NCI-H2107 (cell line): ENCODE data around the gene ATP2B2.
"Not testable (repeated sequence)": the region's sequence is repeated elsewhere in the genome, so short reads cannot be mapped to it uniquely, and the experiment has no call there.

Experiments
- DNase-seq: peaks from one replicate; lab custom pipeline; 2025; lab: John Stamatoyannopoulos, UW

The ATP2B2 gene

DNA sequence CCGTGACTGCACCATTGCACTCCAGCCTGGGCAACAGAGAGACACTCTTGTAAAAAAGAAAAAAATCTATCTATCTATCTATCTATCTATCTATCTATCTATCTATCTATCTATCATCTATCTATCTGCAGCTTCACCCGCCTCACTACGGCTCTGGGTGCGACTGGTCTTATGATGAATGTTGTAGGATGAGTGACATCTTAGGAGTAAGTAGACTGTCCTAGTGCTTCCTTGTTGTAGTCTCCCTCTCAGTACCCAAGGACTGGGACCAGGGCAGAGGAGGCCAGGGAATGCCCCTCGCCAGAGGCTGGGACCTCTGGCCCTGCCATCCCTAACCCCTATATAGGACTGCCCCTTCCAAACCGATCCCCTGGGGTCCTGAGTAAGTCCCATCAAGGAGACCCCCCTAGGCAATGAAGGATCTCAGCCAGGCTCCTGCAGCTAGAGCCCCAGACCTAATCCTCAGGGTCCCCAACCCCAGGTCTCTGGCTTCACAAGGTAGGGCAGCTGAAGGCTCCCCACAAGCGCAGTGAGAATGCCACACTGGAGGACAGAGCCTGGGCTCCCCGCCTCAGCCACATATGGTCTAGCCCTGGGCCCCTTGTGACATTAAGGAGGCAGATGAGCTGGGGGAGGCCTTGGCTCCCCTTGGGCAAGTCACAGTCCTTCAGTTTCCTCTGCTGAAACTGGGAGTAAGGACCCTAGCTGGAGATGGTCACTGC is 183.6 kb downstream of the ATP2B2 start:
- DNase-seq: no peak

DNA sequence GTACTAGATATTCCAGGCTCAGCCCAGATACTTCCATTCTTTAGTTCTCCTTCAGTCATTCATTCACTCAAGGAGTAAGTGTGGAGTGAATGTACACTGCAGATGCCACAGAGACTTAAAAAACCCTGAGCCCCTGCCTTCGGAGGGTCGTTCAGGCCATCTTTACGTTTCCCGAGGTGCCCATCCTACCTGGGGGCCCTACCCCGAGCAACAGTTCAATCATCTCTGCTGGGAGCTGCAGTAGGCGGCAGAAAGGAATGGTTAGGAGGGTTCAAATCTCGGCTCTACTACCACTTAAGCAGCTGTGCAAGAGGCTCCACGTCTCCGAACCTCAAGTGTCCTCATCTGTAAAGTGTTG is 185.1 kb downstream of the ATP2B2 start:
- no peak for DNase-seq

DNA sequence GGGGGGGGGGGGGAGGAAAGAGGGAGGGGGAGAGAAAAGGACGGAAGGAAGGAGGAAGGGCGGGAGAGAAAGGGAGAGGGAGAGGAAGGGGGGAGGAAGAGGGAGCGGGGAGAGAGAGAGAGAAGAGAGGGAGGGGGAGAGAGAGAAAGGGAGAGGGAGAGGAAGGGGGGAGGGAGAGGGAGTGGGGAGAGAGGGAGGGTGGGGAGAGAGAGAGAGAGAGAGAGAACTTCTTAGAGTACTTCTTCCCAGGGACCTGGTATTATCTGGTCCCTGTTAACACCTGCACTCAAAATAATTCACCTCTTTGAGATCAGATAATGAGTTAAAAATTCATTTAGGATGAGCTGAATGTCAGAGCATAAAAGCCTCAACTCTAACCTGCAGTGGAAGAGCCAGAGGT is 185.6 kb downstream of the ATP2B2 start:
- DNase-seq: no peak

DNA sequence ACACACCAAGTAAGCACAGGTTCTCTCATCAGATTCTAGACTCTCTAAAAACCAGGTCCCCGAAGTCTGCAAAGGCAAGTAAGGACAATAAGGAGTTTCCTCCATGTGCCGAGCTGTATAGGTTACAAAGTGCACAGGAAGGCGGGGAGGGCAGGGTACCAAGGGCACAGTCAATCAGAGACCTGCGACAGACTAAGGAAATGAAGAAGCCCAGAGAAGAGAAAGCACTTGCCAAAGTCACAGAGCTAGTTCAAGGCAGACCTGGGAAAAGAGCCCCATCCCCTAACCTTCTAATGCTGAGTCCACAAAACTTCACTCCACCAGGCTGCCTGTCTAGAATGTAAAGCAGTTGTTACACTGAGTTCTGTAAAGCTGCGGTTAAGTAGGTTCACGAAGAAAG is 186.1 kb downstream of the ATP2B2 start:
- DNase-seq: no peak

DNA sequence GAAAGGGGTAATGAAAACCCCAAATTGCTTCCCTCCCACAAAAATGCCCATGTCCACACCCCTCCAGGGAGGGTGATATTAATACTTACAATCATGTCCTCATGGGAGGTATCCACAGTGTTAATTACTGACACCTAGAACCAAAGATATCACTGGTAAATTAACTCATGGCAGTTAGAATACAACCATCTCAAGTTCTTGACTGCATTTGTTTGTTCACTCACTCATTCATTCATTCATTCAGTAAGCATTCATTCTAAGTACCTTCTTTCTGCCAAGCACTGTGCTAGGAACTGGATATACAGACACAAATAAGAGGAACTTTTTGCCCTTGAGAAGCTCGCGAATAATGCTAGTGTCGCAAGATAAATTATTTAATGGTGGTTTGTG is 187.4 kb downstream of the ATP2B2 start:
- no peak for DNase-seq

DNA sequence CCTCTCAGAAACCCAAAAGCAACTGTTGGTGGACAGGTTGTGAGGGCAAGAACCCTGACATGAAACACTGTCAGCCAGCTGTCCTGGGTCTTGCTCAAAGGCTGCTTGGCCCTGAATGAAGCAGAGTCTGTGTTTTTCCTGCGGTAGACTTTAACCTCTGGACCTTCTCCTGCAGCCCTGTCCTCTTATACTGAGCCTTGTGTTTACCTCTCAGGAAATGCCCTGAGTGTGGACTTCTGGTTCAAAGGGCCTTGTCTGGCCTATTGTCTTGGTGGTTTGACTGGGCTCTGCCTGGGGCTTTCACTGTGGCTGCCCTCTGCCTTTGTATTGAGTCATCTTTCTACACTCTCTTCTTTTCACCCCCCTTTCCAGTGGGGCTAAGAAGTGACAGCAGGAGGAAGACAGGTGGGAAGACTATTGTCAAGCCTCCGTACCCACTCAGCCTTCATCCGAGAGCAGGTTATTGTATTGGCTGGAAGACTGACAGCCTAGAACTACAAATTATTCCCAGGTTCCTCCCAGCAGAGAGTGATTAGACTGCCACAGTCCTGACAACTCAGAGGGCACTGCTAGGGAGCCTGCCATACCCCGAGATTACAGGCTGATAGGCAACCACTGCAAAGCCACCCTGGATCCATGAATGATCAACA is 187.9 kb downstream of the ATP2B2 start:
- DNase-seq: no peak

DNA sequence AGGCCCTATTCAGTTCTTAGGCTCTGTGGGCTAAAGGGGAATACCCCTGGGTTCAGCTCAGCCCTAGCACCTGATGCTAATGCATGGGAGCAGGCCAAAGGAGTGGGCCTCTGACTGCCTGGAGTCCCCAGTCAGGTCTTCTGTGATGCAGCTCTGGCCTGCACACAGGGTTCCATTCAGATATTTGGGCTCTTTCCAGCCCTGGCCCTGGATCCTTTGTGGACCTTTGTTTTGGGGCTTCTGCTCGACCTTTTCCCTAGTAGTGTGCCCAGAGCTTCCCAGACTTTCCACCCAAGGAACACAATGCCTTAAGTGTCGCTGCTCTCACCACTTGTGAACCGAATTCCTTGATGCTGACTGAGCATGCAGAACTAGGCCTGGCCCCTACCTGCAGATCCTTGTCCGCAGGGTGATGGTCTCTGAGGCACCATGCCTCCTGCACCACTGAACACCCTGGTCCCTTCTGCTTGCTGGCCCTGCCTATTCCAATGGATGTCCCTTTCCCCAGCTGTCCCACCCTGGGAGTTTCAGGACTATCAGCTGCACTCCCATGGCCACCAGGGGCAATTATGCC is 189.5 kb downstream of the ATP2B2 start:
- no peak for DNase-seq

DNA sequence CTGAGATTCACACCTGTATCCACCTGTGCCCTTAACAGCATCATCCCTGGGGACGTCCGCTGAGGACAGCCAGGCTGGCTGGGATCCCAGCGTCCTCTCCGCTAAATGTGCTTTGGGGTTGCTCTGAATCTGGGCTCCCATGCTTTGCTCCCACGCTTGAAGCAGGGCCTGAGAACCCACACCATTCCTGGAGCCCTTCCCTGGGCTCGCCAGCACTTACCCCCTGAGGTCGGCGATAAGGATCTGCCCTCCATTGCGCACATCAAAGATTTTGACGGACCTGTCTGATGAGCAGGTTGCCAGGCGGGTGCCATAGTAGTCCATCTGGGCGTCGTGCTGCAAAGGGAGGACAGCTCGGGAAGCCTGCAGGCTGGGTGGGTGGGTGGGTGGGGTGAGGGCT is 190.3 kb downstream of the ATP2B2 start:
- no peak for DNase-seq

DNA sequence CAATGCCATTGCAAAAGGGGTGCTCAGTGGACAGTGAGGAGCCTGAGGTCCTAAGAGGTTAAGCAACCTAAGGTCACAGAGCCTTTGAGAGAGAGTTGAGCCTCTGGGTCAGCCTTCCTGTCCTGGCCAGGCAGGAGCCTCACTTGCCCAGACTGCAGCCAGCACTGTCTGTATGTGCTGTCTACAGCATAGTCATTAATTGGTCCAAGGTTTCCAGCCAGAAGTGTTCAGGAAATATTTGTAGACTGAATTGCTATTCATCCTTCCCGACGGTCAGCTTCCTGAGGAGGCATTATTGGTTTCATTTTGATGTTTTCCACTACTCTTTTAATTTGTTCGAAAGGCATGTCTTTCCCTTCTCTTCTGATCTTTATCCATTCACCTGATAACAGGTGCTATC is 192.5 kb downstream of the ATP2B2 start:
- no peak for DNase-seq

DNA sequence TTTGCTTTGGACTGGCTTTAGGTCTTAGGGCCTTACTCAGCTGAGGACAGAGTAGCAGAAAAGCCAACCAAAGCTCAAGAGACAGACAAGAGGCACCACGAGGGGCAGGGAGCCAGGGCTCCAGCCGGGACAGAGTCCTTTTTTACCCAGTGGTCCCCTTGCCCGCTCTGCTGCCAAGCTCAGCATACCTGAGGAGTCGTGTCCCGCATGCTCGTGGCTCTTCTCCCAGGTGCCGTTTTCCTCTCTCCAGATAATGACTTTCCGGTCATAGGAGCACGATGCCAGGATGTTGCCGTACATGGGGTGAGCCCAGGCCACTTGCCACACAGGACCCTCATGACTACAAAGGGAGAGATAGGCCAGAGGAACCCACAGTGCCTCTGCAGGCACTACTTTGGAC is 193.0 kb downstream of the ATP2B2 start:
- DNase-seq: no peak

DNA sequence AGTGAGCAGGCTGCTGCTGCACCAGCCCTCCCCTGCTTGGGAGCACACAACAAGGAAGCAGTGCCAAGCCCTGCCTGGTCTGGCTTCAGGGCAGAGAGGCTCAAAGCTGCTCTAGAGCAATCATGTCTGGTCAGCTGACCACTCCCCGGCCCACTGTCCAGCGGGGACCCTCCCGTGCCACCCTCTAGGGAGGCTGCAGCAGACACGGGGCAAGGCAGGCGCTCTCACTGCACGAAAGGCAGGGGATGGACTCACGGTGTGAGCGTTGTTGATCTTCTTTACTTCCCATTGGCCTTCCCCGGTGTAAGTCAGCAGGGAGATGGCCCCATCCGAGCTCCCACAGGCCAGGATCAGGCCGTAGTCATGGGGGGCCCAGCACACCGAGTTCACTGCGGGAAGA is 193.7 kb downstream of the ATP2B2 start:
- DNase-seq: no peak

DNA sequence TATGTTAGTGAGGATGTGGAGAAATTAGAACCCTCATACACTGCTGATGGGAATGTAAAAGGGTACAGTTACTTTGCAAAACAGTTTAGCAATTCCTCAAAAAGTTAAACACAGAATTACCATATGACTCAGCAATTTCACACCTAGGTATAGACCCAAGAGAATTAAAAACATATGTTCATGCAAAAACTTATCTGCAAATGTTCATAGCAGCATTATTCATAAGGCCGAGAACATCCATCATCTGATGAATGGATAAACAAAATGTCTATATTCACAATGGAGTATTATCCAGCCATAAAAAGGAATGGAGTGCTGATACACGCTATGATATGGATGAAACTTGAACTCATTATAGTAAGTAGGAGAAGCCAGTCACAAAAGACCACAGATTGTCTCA is 194.8 kb downstream of the ATP2B2 start:
- DNase-seq: no peak

DNA sequence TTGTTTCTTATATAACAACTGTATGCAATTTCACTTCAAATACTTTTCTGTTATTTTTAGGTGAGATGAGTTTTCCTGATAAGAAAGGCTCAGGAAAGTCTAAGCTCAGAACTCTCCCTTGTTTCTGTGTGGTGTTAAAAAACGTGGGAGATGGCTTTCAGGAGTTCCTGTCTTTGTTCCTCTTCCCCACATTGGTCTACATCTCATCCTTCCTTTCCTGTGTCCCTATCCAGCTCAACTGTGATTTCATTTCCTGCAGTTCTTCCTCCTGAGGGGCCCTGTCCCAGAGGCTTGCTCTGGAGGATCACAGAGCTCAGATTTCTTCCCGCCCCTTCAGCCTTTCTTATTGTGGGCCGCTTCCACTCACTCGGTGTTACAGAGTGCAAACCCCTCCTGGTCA is 195.7 kb downstream of the ATP2B2 start:
- no peak for DNase-seq

DNA sequence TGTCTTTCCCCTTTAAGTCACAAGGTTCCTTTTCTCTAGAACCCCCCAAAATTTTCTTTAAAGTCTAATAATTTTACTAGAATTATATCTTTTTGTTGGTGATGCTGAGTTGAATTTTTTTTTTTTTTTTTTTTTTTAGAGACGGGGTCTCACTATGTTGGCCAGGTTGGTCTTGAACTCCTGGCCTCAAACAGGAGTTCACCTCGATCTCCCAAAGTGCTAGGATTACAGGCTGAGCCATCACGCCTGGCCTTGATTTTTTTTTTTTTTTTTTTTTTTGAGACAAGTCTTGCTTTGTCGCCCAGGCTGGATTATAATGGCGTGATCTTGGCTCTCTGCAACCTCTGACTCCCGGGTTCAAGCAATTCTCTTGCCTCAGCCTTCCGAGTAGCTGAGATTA is 196.7 kb downstream of the ATP2B2 start:
- no peak for DNase-seq

DNA sequence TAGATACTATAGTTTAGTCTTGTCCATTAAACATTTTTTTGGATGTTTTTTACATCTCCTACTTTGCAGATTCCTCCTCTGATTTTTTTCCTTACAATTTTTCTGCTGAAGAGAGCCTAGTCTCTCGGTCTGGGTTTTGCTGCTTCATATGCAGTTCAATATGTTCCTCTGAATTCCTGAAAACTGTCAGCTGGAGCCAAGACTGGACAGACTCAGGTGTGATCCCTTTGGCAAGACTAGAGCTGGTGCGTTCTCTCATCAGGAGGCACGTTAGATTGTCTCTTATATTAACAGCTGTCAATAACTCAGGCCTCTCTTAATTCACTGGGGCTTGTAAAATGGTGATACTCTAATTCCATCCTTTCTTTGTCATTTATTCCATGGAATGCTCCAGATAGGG is 199.2 kb downstream of the ATP2B2 start:
- DNase-seq: no peak

DNA sequence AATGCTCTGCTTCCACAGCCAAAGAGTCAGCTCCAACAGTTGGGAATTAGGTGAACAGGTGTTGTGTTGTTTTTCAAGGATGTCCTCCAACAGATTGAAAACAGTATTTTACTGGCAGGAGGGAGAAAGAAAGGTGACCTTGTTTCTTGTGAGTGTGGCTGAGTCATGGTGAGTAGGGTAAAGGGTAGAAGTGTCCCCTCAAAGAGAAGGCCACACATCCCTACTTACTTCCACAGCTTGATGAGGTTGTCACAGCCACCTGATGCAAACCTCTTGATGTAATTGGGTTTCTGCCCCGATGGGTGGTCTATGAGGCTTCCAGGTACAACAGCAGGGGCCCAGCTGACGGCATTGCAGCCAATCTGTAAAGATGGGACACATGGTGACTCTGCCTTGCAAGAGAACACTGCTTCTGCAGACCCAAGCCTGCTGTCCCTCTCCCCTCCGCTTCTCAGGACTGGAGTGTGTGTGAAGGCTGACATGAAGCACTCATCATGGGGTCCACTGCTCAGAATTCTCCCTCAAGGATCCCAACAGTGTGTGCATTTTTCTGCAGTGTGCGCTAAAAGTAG is 200.0 kb downstream of the ATP2B2 start:
- no peak for DNase-seq

DNA sequence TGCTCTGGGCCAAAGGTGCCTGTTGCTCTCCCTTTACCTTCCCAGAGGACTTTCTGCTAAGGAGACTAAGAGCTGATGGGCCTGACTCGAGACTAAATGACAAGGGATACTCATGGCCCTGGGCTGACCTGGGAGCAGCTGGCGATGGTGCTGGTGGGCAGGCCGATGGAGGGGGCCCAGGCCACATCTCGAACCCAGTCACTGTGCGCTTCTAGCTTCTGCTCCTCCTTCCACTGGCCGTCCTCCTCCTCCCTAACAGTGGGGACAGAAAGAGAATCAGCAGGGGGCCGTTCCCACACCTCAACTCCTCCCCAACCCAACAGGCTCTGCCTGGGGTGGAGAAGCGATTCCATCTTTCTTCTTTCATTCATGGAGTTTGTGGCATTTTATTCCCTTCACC is 200.5 kb downstream of the ATP2B2 start:
- no peak for DNase-seq

DNA sequence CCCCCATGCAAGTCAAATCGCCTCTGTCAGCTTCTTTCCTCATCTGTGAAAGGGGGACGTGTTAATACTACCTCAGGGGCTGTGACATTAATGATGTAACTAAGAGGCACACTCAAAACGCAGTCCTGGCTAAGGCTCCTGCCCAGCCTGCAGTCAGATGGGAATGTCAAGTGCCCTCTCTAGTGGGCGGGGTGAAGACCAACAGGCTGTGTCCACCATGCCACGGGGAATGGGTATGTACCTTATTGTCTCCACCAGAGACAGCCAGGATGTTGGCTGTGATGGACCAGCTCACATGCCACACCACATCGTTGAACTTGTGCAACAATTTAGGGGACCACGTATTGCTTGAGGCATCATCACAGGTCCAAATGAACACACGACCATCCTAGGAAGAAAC is 201.6 kb downstream of the ATP2B2 start:
- DNase-seq: no peak

DNA sequence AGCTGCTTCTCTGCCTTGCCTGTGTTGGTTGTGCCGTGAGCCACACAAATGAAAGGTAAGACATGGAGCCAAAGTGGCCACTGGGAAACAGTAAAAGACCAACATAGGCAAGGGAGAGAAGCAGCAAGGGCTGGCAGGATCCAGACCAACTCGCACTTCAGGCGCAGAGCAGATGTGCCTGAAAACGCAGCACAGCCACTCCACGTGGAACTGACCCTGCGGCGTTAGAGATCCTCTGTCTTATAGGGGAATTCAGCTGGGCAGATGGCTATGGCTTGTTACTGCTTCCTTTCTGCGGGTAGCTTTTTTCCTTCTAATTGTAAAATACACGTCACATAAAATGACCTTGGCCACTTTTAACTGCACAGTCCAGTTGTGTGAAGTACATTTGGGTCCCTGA is 202.3 kb downstream of the ATP2B2 start:
- no peak for DNase-seq

DNA sequence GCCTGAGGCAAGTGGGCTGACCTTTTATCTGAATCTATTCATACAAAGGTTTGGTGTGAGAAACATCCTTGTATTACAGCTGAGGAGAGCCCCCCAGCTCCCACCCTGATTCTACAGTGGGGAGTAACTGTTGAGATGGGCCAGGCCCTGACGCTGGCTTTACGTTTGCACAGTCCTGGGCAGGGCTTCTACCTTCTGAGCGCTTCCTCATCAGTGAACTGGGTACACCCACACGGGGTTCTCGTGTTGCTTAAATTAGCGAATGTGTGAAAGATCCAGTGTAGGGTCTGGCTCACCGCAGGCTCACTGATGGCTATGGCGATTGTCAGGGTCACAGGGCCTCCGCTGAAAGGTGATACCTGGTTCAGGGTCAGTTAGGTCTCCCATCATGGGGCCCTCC is 205.3 kb downstream of the ATP2B2 start:
- DNase-seq: no peak

DNA sequence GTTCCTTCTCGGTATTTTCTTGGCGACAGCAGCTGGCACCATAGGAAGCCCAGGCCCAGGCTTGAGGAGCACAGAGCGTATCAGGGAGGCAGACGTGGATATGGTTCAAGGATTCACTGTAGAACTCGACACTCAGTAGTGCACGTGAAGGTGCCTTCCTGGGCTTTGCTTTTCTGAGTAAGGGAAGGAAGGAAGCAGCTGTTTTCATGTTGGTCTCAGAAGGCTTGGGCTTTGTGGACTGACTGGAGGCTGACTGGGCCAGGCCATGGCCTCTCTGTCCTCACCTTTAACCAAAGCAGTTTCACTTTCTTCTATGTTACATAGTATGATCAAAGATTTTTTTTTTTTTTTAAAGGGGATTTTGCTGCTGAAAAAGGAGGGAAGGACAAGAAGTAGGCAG is 205.7 kb downstream of the ATP2B2 start:
- no peak for DNase-seq

DNA sequence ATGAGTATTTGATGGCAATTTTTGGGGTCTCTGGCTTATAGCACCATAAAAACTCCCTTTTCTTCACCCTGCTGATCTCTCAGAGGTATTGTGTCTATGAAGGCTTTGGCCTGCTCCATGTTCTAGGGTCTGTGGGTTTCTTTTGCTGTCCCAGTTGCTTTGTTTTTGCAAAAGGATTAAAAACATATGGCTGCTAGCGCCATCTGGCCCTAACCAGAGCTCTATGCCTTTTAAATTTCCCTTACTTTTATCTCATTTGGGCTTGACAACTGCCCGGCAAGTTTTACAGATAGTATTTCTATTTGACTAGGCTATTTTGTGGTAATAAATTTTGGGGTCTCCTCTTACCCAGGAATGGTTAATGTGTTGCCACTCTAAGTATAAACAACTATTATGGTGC is 206.2 kb downstream of the ATP2B2 start:
- DNase-seq: no peak

DNA sequence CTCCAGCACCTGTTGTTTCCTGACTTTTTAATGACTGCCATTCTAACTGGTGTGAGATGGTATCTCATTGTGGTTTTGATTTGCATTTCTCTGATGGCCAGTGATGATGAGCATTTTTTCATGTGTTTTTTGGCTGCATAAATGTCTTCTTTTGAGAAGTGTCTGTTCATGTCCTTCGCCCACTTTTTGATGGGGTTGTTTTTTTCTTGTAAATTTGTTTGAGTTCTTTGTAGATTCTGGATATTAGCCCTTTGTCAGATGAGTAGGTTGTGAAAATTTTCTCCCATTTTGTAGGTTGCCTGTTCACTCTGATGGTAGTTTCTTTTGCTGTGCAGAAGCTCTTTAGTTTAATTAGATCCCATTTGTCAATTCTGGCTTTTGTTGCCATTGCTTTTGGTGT is 207.3 kb downstream of the ATP2B2 start:
- DNase-seq: not testable (repeated sequence)
